Superior temporal gyrus (tissue), 1 donor: ENCODE results near the gene IMMP2L.
"Not testable (repeated sequence)": the region's sequence is repeated elsewhere in the genome, so short reads cannot be mapped to it uniquely, and the experiment has no call there.

Experiments used
- DNase-seq: peaks from one replicate; pipeline ENCODE4 v3.0.0-alpha.2; 2016; ENCODE audit errors: extremely low spot score

Gene IMMP2L

GRCh38 chr7:111339006-111339405 lies 223.3 kb downstream of the IMMP2L start:
- DNase-seq: no peak

- no peak for DNase-seq
Observed at GRCh38 chr7:111333010-111333409, 229.3 kb downstream of the IMMP2L start.

GRCh38 chr7:111330235-111330523 lies 232.1 kb downstream of the IMMP2L start:
- DNase-seq: no peak

- DNase-seq: no peak
Observed at GRCh38 chr7:111329367-111330234, 232.7 kb downstream of the IMMP2L start.

GRCh38 chr7:111328487-111328886 lies 233.8 kb downstream of the IMMP2L start:
- DNase-seq: no peak

GRCh38 chr7:111324776-111325175 lies 237.5 kb downstream of the IMMP2L start:
- DNase-seq: no peak

GRCh38 chr7:111324228-111324627 lies 238.1 kb downstream of the IMMP2L start:
- DNase-seq: no peak

- DNase-seq: not testable (repeated sequence)
Observed at GRCh38 chr7:111323670-111324069, 238.6 kb downstream of the IMMP2L start.

GRCh38 chr7:111320133-111320532 lies 242.2 kb downstream of the IMMP2L start:
- no peak for DNase-seq

GRCh38 chr7:111312966-111313365 lies 249.3 kb downstream of the IMMP2L start:
- DNase-seq: no peak

GRCh38 chr7:111308691-111309090 lies 253.6 kb downstream of the IMMP2L start:
- DNase-seq: peak; percentile 54

GRCh38 chr7:111301891-111302290 lies 260.4 kb downstream of the IMMP2L start:
- no peak for DNase-seq

- DNase-seq: no peak
Observed at GRCh38 chr7:111294494-111294893, 267.8 kb downstream of the IMMP2L start.

GRCh38 chr7:111292026-111292470 lies 270.2 kb downstream of the IMMP2L start:
- DNase-seq: no peak

- no peak for DNase-seq
Observed at GRCh38 chr7:111290982-111291381, 271.3 kb downstream of the IMMP2L start.

GRCh38 chr7:111290419-111290818 lies 271.9 kb downstream of the IMMP2L start:
- no peak for DNase-seq

GRCh38 chr7:111288441-111288840 lies 273.9 kb downstream of the IMMP2L start:
- not testable (repeated sequence) for DNase-seq

GRCh38 chr7:111282626-111283025 lies 279.7 kb downstream of the IMMP2L start:
- DNase-seq: no peak

- peak; percentile 53 for DNase-seq
Observed at GRCh38 chr7:111274857-111275256, 287.4 kb downstream of the IMMP2L start.

- DNase-seq: no peak
Observed at GRCh38 chr7:111272092-111272491, 290.2 kb downstream of the IMMP2L start.

GRCh38 chr7:111270794-111271193 lies 291.5 kb downstream of the IMMP2L start:
- DNase-seq: not testable (repeated sequence)

GRCh38 chr7:111268941-111269340 lies 293.4 kb downstream of the IMMP2L start:
- no peak for DNase-seq

GRCh38 chr7:111266613-111267012 lies 295.7 kb downstream of the IMMP2L start:
- DNase-seq: no peak

GRCh38 chr7:111265394-111265793 lies 296.9 kb downstream of the IMMP2L start:
- no peak for DNase-seq
